Esophagus muscularis mucosa (tissue), 4 donors: Measurements from ENCODE around the gene ELFN2.

Experiments
- CTCF ChIP-seq, 3 experiments: fragments of 200-600 bp in 2 of 3; fragments of 450-650 bp in 1 of 3; sonication (generic) in 2 of 3; IDR thresholded peaks; one replicate each; pipeline ENCODE4 v1.5.1; 2017 to 2019; ENCODE audit warnings: antibody characterized with exemption in 3 of 3, mild to moderate bottlenecking in 2 of 3, moderate library complexity in 1 of 3
- EP300 ChIP-seq: sonication (generic); formaldehyde crosslinking; IDR thresholded peaks from one replicate; pipeline ENCODE4 v1.6.1; 2017; ENCODE audit warnings: antibody characterized with exemption
- POLR2A ChIP-seq: fragments of 450-650 bp; IDR thresholded peaks from one replicate; pipeline ENCODE4 v1.6.1; 2017; ENCODE audit warnings: antibody characterized with exemption, moderate library complexity, mild to moderate bottlenecking, low read depth
- POLR2AphosphoS5 ChIP-seq, 2 donors: sonication (generic); formaldehyde crosslinking; IDR thresholded peaks; one replicate each; pipeline ENCODE4 v1.6.1; 2017; ENCODE audit warnings: antibody characterized with exemption in 2 of 2

GRCh38 chr22:37412495-37413250 is 14.6 kb downstream of the ELFN2 start:
- TF ChIP-seq CTCF (IDR thresholded peaks at IDR 0.05) (no peak), POLR2A (no peak), POLR2AphosphoS5 (IDR thresholded peaks at IDR 0.05) (no peak), EP300 (no peak)
